Upper lobe of left lung (tissue), 4 donors: ENCODE results near the gene ZFHX2.

ENCODE experiments used
- CTCF ChIP-seq, 6 experiments: fragments of 450-650 bp in 4 of 6; fragments of 200-600 bp in 2 of 6; sonication (generic) in 2 of 6; IDR thresholded peaks; one replicate each; pipeline ENCODE4 v1.5.1; 2016 to 2019; ENCODE audit warnings: antibody characterized with exemption in 6 of 6
- POLR2A ChIP-seq, 4 donors: fragments of 450-650 bp; IDR thresholded peaks; one replicate each; pipeline ENCODE4 v1.5.1; 2016 to 2017; ENCODE audit warnings: antibody characterized with exemption in 4 of 4, mild to moderate bottlenecking in 2 of 4
- POLR2AphosphoS5 ChIP-seq, 2 donors: sonication (generic); formaldehyde crosslinking; IDR thresholded peaks; one replicate each; pipeline ENCODE4 v1.5.1; 2017; ENCODE audit warnings: antibody characterized with exemption in 2 of 2

- no peak for TF ChIP-seq POLR2AphosphoS5 (IDR thresholded peaks at IDR 0.05)
- TF ChIP-seq CTCF (IDR thresholded peaks at IDR 0.05): no peak
- TF ChIP-seq POLR2A (IDR thresholded peaks at IDR 0.05): no peak
Measured at GRCh38 chr14:23513005-23513817, 38.4 kb downstream of the ZFHX2 start.
